H1 (cell line): ENCODE results near the gene PSAP. TPM values are rescaled to one million over a fixed set of nuclear protein-coding genes. Genes with fewer than 3 reads are reported as not detected.

Experiments
- CTCF ChIA-PET: fragments of 300-600 bp; sonication (Branson Sonifier 250); formaldehyde crosslinking; loops from one replicate; lab custom pipeline; 2021; ENCODE audit not compliant: partially characterized antibody; lab: Charles Lee
- POLR2A ChIA-PET: fragments of 300-600 bp; sonication (Branson Sonifier 250); formaldehyde crosslinking; loops from one replicate; lab custom pipeline; 2021; ENCODE audit warnings: inconsistent platforms; ENCODE audit not compliant: partially characterized antibody; lab: Charles Lee
- DNase-seq, 2 experiments: peaks; one replicate each; pipeline versions ENCODE4 v3.0.0 to v3.0.0-alpha.2; 2010 to 2022; ENCODE audit warnings: low spot score in 2 of 2, low read depth in 1 of 2, mixed read lengths in 1 of 2
- FAIRE-seq: peaks from 2 replicates; lab custom pipeline; 2011; peaks lifted over from hg19 to GRCh38; lab: Jason Lieb, UNC
- H2AFZ ChIP-seq: 2 replicates; pipeline ENCODE4 v1.8.1; 2012; ENCODE audit warnings: low read length, inconsistent platforms
- H2AK5ac ChIP-seq: 2 replicates; pipeline ENCODE4 v1.6.1; 2013; ENCODE audit warnings: low read depth, low read length
- H2BK120ac ChIP-seq: replicated peaks from 2 replicates; pipeline ENCODE3; 2013; ENCODE audit warnings: low read depth, low read length, inconsistent platforms
- H2BK12ac ChIP-seq: 2 replicates; pipeline ENCODE4 v1.6.1; 2013; ENCODE audit warnings: low read depth, low read length
- H2BK15ac ChIP-seq: 2 replicates; pipeline ENCODE4 v1.6.1; 2013; ENCODE audit warnings: low read length
- H2BK20ac ChIP-seq: 2 replicates; pipeline ENCODE4 v1.6.1; 2013; ENCODE audit warnings: low read length
- H2BK5ac ChIP-seq: 2 replicates; pipeline ENCODE4 v1.6.1; 2013; ENCODE audit warnings: low read depth, low read length
- H3K14ac ChIP-seq: 2 replicates; pipeline ENCODE4 v1.6.1; 2013; ENCODE audit warnings: inconsistent platforms; ENCODE audit not compliant: insufficient read length
- H3K18ac ChIP-seq: 2 replicates; pipeline ENCODE4 v1.6.1; 2013; ENCODE audit warnings: low read length; ENCODE audit errors: extremely low read depth
- H3K23ac ChIP-seq: 2 replicates; pipeline ENCODE4 v1.6.1; 2013; ENCODE audit warnings: inconsistent platforms; ENCODE audit not compliant: insufficient read length
- H3K23me2 ChIP-seq: 2 replicates; pipeline ENCODE4 v1.6.1; 2013; ENCODE audit warnings: low read depth, low read length
- H3K27ac ChIP-seq: 2 replicates; pipeline ENCODE4 v1.6.1; 2011; ENCODE audit warnings: low read depth, low read length, inconsistent platforms
- H3K27me3 ChIP-seq, 4 experiments: replicated peaks in 1 of 4; 1 replicate in 1 of 4; 2 replicates in 3 of 4; pipeline versions ENCODE4 v1.6.1 to v1.8.1; 2011 to 2013; ENCODE audit warnings: low read length in 3 of 4, mild to moderate bottlenecking in 3 of 4, inconsistent platforms in 2 of 4, mixed read lengths in 2 of 4, moderate library complexity in 1 of 4; ENCODE audit not compliant: control insufficient read depth in 3 of 4, insufficient read depth in 3 of 4; ENCODE audit errors: extremely low read depth in 1 of 4
- H3K36me3 ChIP-seq, 4 experiments: 2 replicates each; pipeline versions ENCODE4 v1.6.1 to v1.8.1; 2011 to 2013; ENCODE audit warnings: mild to moderate bottlenecking in 4 of 4, low read length in 3 of 4, moderate library complexity in 2 of 4, control low read depth in 1 of 4, inconsistent platforms in 1 of 4; ENCODE audit not compliant: insufficient read depth in 4 of 4, control insufficient read depth in 2 of 4
- H3K4ac ChIP-seq: replicated peaks from 2 replicates; pipeline ENCODE3; 2013; ENCODE audit warnings: low read length, low read depth, mixed read lengths, inconsistent platforms; ENCODE audit not compliant: insufficient read length
- H3K4me1 ChIP-seq, 4 experiments: replicated peaks in 1 of 4; 1 replicate in 1 of 4; 2 replicates in 3 of 4; pipeline versions ENCODE4 v1.6.1 to v1.8.1; 2011 to 2013; ENCODE audit warnings: low read length in 3 of 4, inconsistent platforms in 2 of 4, mixed read lengths in 1 of 4; ENCODE audit not compliant: insufficient read depth in 4 of 4, control insufficient read depth in 3 of 4
- H3K4me2 ChIP-seq, 2 experiments: 2 replicates each; pipeline versions ENCODE4 v1.6.1 to v1.8.1; 2011 to 2013; ENCODE audit warnings: low read depth in 2 of 2, low read length in 2 of 2, control low read depth in 1 of 2, inconsistent platforms in 1 of 2, mild to moderate bottlenecking in 1 of 2; ENCODE audit not compliant: insufficient read depth in 1 of 2
- H3K4me3 ChIP-seq, 4 experiments: fragments of 200-600, 300-600 bp in 1 of 4; sonication (generic), shearing (Covaris generic), sonication (Bioruptor Twin) in 1 of 4; 2 replicates each; pipeline versions ENCODE4 v1.5.1 to v1.8.1; 2011 to 2016; ENCODE audit warnings: low read length in 4 of 4, low read depth in 3 of 4, control low read depth in 2 of 4, inconsistent platforms in 2 of 4, mild to moderate bottlenecking in 2 of 4, mixed read lengths in 1 of 4, moderate library complexity in 1 of 4; ENCODE audit not compliant: insufficient read depth in 2 of 4; ENCODE audit errors: extremely low read depth in 1 of 4
- H3K56ac ChIP-seq: replicated peaks from 2 replicates; pipeline ENCODE3; 2013; ENCODE audit warnings: low read depth, mild to moderate bottlenecking, mixed read lengths, low read length, inconsistent platforms; ENCODE audit not compliant: insufficient read length
- H3K79me1 ChIP-seq: 2 replicates; pipeline ENCODE4 v1.6.1; 2013; ENCODE audit warnings: low read depth, low read length, control low read depth
- H3K79me2 ChIP-seq, 2 experiments: 2 replicates each; pipeline versions ENCODE4 v1.6.1 to v1.8.1; 2012 to 2013; ENCODE audit warnings: low read length in 2 of 2, mild to moderate bottlenecking in 2 of 2, inconsistent platforms in 1 of 2; ENCODE audit not compliant: insufficient read depth in 2 of 2, control insufficient read depth in 1 of 2
- H3K9ac ChIP-seq, 4 experiments: replicated peaks in 1 of 4; 1 replicate in 1 of 4; 2 replicates in 3 of 4; pipeline versions ENCODE4 v1.6.1 to v1.8.1; 2011 to 2013; ENCODE audit warnings: low read depth in 3 of 4, low read length in 3 of 4, control low read depth in 2 of 4, mild to moderate bottlenecking in 2 of 4, moderate library complexity in 2 of 4, inconsistent platforms in 1 of 4; ENCODE audit errors: extremely low read depth in 1 of 4
- H3K9me3 ChIP-seq, 2 experiments: 2 replicates each; pipeline versions ENCODE4 v1.6.1 to v1.8.1; 2012 to 2013; ENCODE audit warnings: mild to moderate bottlenecking in 2 of 2, moderate library complexity in 2 of 2, control low read depth in 1 of 2, inconsistent platforms in 1 of 2, low read depth in 1 of 2, low read length in 1 of 2, mixed read lengths in 1 of 2; ENCODE audit not compliant: insufficient read depth in 2 of 2
- H4K20me1 ChIP-seq, 2 experiments: replicated peaks in 1 of 2; 2 replicates each; pipeline versions ENCODE3 to v1.8.1; 2011 to 2013; ENCODE audit warnings: inconsistent platforms in 2 of 2, low read length in 2 of 2, mild to moderate bottlenecking in 1 of 2; ENCODE audit not compliant: insufficient read depth in 2 of 2, control insufficient read depth in 1 of 2
- H4K5ac ChIP-seq: 2 replicates; pipeline ENCODE4 v1.6.1; 2013; ENCODE audit warnings: low read length, low read depth, mixed read lengths, inconsistent platforms; ENCODE audit not compliant: insufficient read length
- H4K8ac ChIP-seq: 2 replicates; pipeline ENCODE4 v1.8.0; 2013; ENCODE audit warnings: mild to moderate bottlenecking, moderate library complexity, low read length, inconsistent platforms; ENCODE audit not compliant: insufficient read depth; ENCODE audit errors: extremely low read depth
- H4K91ac ChIP-seq: replicated peaks from 2 replicates; pipeline ENCODE3; 2013; ENCODE audit warnings: low read length, mixed read lengths, inconsistent platforms; ENCODE audit not compliant: insufficient read length
- ASH2L ChIP-seq: fragments of 200-600, 300-600 bp; sonication (generic); IDR thresholded peaks from one replicate; pipeline ENCODE4 v1.7.1; 2017; ENCODE audit warnings: low read length
- ATF2 ChIP-seq: IDR thresholded peaks from 2 replicates; pipeline ENCODE4 v1.6.1; 2012; ENCODE audit warnings: low read length, inconsistent platforms
- BACH1 ChIP-seq: IDR thresholded peaks from 2 replicates; pipeline ENCODE4 v1.6.1; 2012; ENCODE audit warnings: low read length, improper control_type of control experiment
- CREB1 ChIP-seq: IDR thresholded peaks from 2 replicates; pipeline ENCODE4 v1.6.1; 2012; ENCODE audit warnings: inconsistent platforms
- CTBP2 ChIP-seq: IDR thresholded peaks from 2 replicates; pipeline ENCODE4 v1.7.0; 2011; ENCODE audit warnings: borderline replicate concordance, mild to moderate bottlenecking, moderate library complexity, mixed read lengths, low read length; ENCODE audit not compliant: insufficient read depth, insufficient read length
- KDM1A ChIP-seq: fragments of 200-600, 300-600 bp; sonication (generic); IDR thresholded peaks from 2 replicates; pipeline ENCODE4 v1.7.1; 2016; ENCODE audit warnings: mild to moderate bottlenecking, low read length, borderline replicate concordance
- KDM5A ChIP-seq: fragments of 200-600 bp; IDR thresholded peaks from 2 replicates; pipeline ENCODE4 v1.7.1; 2012; ENCODE audit warnings: mild to moderate bottlenecking, low read length, inconsistent platforms, mixed read lengths
- POLR2AphosphoS5 ChIP-seq: IDR thresholded peaks from 2 replicates; pipeline ENCODE4 v1.6.1; 2011; ENCODE audit warnings: low read depth, low read length
- SRF ChIP-seq: IDR thresholded peaks from 2 replicates; pipeline ENCODE4 v1.6.1; 2011; ENCODE audit warnings: mild to moderate bottlenecking, low read depth, low read length, moderate library complexity
- TCF12 ChIP-seq: IDR thresholded peaks from 2 replicates; pipeline ENCODE4 v1.6.1; 2011; ENCODE audit warnings: low read depth, mild to moderate bottlenecking, low read length
- WGBS, 2 experiments: shearing (Covaris generic) in 1 of 2; methylation state at CpG; one replicate each; pipeline versions ENCODE4 v1.1.6 to v1.1.7; 2013 to 2015; ENCODE audit warnings: low lambda C conversion rate in 2 of 2, mixed read lengths in 2 of 2, inconsistent platforms in 1 of 2, low coverage in 1 of 2, missing lambda C conversion rate in 1 of 2; ENCODE audit not compliant: insufficient replicate concordance in 2 of 2, insufficient coverage in 1 of 2, insufficient read length in 1 of 2; ENCODE audit errors: extremely low coverage in 1 of 2, missing lambda C conversion rate in 1 of 2; 5-methylcytosine and 5-hydroxymethylcytosine counted together
- polyA plus RNA-seq, 7 experiments: library from polyadenylated mRNA; depleted of rRNA in 3 of 7; stranded (reverse) in 5 of 7; unstranded in 2 of 7; fragments of >200 nt in 5 of 7; fragments of 200-250 nt in 2 of 7; gene quantifications; 1 replicate in 5 of 7; 2 replicates in 1 of 7; 4 replicates in 1 of 7; pipeline versions ENCODE4 v1.2.1 to v1.2.3, GENCODE V29; 2011 to 2013; ENCODE audit warnings: missing spikeins in 2 of 7, mixed read lengths in 2 of 7
- total RNA-seq: library from RNA; stranded (reverse); fragmentation: NEBNext Ultra II Directional; extraction: Animal tissue kit (Norgen Biotek cat#: 25700); gene quantifications from 2 replicates; pipeline ENCODE4 v1.2.1, GENCODE V29; 2021
- TF ChIP-seq, protein P1 (sequence below): IDR thresholded peaks from 2 replicates; pipeline ENCODE4 v1.6.1; 2011; ENCODE audit warnings: low read length, improper control_type of control experiment
- TF ChIP-seq, protein P2 (sequence below): IDR thresholded peaks from 2 replicates; pipeline ENCODE4 v1.6.1; 2012; ENCODE audit warnings: inconsistent platforms

PSAP gene
- total and polyA plus RNA-seq, 2 of the 8 experiments (the other 6 are each of a cell fraction or from before 2014, with no cell fraction given) = 386 to 504 TPM

- Histone ChIP-seq H4K20me1 (peaks cover 44 to 52% of the 10 kb centered on the region in 2 experiments), H3K79me2 (peaks cover 49 to 97% of the 10 kb centered on the region in 2 experiments), H3K9ac (no peak overlapping the region), H2BK20ac (no peak overlapping the region), H2AFZ (no peak overlapping the region), H3K27ac (peak overlapping the region; percentile 23; the same call in 1 of the 2 replicates), H4K8ac (no peak overlapping the region), H3K14ac (no peak overlapping the region), H3K4me3 (no peak overlapping the region), H4K5ac (no peak overlapping the region), H2BK15ac (no peak overlapping the region), H4K91ac (no peak overlapping the region), H3K4me1 (peaks cover 11 to 28% (median 12%) of the 10 kb centered on the region in 4 experiments), H3K4ac (no peak overlapping the region), H3K4me2 (no peak overlapping the region), H3K27me3 (no peaks in the 10 kb centered on the region), H2BK120ac (no peak overlapping the region), H3K23ac (no peak overlapping the region), H2BK5ac (no peak overlapping the region), H3K36me3 (no peaks in the 10 kb centered on the region), H2BK12ac (no peak overlapping the region), H2AK5ac (no peak overlapping the region), H3K23me2 (no peaks in the 10 kb centered on the region), H3K9me3 (no peaks in the 10 kb centered on the region), H3K18ac (no peak overlapping the region), H3K79me1 (peaks cover 20% of the 10 kb centered on the region), H3K56ac (no peak overlapping the region)
- ChIA-PET POLR2A (interaction anchor here (0.6 to 3.6 kb wide), 2 partner anchors 10 to 35 kb away, joined by 4 to 20 read pairs; partner anchors contain the start of gene PSAP), CTCF (interaction anchor here (1.0 to 11.0 kb wide), 6 partner anchors 10 to 116 kb away, joined by 3 to 113 read pairs (median 4); partner anchors contain the start of gene PSAP)
- DNase-seq = no peak
- no peak for FAIRE-seq
- WGBS, 2 experiments = 98% methylated on average over 4 of the region's 4 CpGs; no CpG with 5 or more reads in 1 of the 2 experiments
- TF ChIP-seq BACH1 = no peak
- no peak for TF ChIP-seq POLR2AphosphoS5
- no peak for TF ChIP-seq ATF2
- no peak for TF ChIP-seq ASH2L
- no peak for TF ChIP-seq KDM5A
- TF ChIP-seq TCF12 = no peak
- no peak for TF ChIP-seq CTBP2
- TF ChIP-seq, protein P1, sequence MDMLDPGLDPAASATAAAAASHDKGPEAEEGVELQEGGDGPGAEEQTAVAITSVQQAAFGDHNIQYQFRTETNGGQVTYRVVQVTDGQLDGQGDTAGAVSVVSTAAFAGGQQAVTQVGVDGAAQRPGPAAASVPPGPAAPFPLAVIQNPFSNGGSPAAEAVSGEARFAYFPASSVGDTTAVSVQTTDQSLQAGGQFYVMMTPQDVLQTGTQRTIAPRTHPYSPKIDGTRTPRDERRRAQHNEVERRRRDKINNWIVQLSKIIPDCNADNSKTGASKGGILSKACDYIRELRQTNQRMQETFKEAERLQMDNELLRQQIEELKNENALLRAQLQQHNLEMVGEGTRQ = no peak
- TF ChIP-seq, protein P2, sequence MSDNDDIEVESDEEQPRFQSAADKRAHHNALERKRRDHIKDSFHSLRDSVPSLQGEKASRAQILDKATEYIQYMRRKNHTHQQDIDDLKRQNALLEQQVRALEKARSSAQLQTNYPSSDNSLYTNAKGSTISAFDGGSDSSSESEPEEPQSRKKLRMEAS = no peak
- no peak for TF ChIP-seq CREB1
- no peak for TF ChIP-seq KDM1A
- TF ChIP-seq SRF = no peak
Measured at GRCh38 chr10:71840958-71841335, 10.1 kb downstream of the PSAP start.
